GM23338 (cell line): Measurements from ENCODE around the gene EP300.

Experiments
- CREB1 ChIP-seq: fragments of 250-450 bp; sonication (Bioruptor Pico); IDR thresholded peaks from 2 replicates; pipeline ENCODE4 v1.5.0; 2020; ENCODE audit warnings: low read depth, mild to moderate bottlenecking, moderate library complexity
- EZH2 ChIP-seq: fragments of 200-600 bp; sonication (generic); IDR thresholded peaks from one replicate; pipeline ENCODE4 v1.8.0; 2017; ENCODE audit warnings: antibody characterized with exemption, mild to moderate bottlenecking, low read depth; ENCODE audit not compliant: unreplicated experiment
- EZH2phosphoT487 ChIP-seq: fragments of 200-600 bp; sonication (generic); IDR thresholded peaks from one replicate; pipeline ENCODE4 v1.8.1; 2018; ENCODE audit warnings: antibody characterized with exemption; ENCODE audit not compliant: unreplicated experiment
- POLR2AphosphoS5 ChIP-seq: IDR thresholded peaks from 2 replicates; pipeline ENCODE4 v1.6.1; 2016; ENCODE audit warnings: antibody characterized with exemption, low read depth
- ZNF114 ChIP-seq: fragments of 250-450 bp; sonication (Bioruptor Pico); IDR thresholded peaks from 2 replicates; pipeline ENCODE4 v1.5.0; 2020; ENCODE audit warnings: mild to moderate bottlenecking, moderate library complexity
- TF ChIP-seq, protein P1 (sequence below), 2 experiments: fragments of 200-600 bp in 1 of 2; sonication (generic) in 1 of 2; conservative IDR thresholded peaks; 2 replicates each; pipeline versions ENCODE4 v1.5.1 to v1.6.1; 2016 to 2017; ENCODE audit warnings: antibody characterized with exemption in 2 of 2, low read depth in 2 of 2, mild to moderate bottlenecking in 2 of 2, moderate library complexity in 1 of 2

DNA sequence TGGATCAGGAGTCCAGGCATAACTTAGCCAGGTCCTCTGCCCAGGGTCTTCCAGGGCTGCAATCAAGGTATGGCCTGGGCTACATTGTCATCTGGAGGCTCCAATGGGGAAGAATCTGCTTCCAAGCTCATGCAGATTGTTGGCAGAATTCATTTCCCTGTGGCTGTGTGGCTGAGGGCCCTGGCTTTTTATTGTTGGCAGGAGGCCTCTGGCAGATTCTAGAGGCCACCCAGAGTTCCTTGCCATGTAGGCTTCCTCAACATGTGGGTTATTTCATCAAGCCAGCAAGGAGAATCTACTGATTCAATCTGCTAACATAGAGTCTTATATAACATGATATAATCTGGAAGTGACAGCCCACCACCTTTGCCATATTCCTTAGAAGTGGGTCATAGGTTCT lies 16.4 kb upstream of the EP300 start:
- TF ChIP-seq, protein P1, sequence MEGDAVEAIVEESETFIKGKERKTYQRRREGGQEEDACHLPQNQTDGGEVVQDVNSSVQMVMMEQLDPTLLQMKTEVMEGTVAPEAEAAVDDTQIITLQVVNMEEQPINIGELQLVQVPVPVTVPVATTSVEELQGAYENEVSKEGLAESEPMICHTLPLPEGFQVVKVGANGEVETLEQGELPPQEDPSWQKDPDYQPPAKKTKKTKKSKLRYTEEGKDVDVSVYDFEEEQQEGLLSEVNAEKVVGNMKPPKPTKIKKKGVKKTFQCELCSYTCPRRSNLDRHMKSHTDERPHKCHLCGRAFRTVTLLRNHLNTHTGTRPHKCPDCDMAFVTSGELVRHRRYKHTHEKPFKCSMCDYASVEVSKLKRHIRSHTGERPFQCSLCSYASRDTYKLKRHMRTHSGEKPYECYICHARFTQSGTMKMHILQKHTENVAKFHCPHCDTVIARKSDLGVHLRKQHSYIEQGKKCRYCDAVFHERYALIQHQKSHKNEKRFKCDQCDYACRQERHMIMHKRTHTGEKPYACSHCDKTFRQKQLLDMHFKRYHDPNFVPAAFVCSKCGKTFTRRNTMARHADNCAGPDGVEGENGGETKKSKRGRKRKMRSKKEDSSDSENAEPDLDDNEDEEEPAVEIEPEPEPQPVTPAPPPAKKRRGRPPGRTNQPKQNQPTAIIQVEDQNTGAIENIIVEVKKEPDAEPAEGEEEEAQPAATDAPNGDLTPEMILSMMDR (conservative IDR thresholded peaks at IDR 0.05; ENCODE audit: low read depth in 2 of 2), result no peak
- no peak for TF ChIP-seq POLR2AphosphoS5
- TF ChIP-seq EZH2, result no peak
- no peak for TF ChIP-seq ZNF114 (CRISPR knock-in tag)
- TF ChIP-seq EZH2phosphoT487, result no peak
- no peak for TF ChIP-seq CREB1 (CRISPR knock-in tag)
